Stimulated activated naive CD4-positive, alpha-beta T cell (primary cell): ENCODE results near the gene NEK6.

Experiments used
- DNase-seq, 6 experiments: peaks; one replicate each; lab custom pipeline; 2025; lab: John Stamatoyannopoulos, UW

The NEK6 gene

GRCh38 chr9:124321935-124322334 lies 64.2 kb downstream of the NEK6 start:
- DNase-seq, result no peak

- no peak for DNase-seq
Measured at GRCh38 chr9:124322618-124323432, 65.1 kb downstream of the NEK6 start.

DNA sequence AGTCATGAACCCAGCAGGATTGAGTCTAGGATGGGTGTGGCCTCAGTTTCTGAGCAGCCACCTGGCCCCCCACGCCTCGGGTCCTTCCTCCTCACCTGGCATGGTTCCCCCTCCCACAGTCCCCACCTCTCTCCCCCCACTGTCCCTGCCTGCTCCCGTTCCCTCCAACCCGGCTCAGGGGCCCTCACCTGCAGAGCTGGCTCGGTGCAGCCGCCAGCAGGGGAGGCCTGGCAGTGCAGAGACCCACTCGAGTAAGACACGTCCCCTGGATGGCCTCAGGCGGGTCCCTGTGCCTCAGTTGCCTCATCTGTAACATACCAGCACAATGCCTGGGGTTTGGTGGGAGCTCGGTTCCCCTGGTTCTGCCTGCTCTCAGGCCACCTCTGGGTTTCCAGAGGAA lies 66.2 kb downstream of the NEK6 start:
- DNase-seq, result no peak

DNA sequence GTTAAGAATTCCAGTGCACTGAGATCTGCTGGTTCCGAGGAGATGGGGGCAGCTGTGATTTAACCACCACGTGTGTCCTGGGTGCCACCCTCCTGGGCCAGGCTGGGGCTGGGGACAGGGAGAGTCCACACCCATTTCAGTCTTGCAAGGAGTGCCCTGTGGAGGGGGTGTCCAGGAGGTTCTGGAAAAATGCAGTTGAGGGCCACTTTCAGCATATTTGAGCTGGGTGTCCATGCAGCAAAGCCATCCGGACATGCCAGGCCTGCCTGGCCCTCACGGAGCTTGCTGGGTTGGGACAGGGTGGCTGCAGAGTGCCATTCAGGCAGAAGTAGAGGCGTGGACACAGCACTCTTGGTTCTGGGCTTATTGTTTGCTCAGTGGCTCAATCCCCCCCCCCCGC lies 68.1 kb downstream of the NEK6 start:
- no peak for DNase-seq

- no peak for DNase-seq
Measured at GRCh38 chr9:124326378-124326777, 68.6 kb downstream of the NEK6 start.

GRCh38 chr9:124327491-124327890 lies 69.7 kb downstream of the NEK6 start:
- DNase-seq, result no peak

GRCh38 chr9:124328285-124328684 lies 70.5 kb downstream of the NEK6 start:
- DNase-seq, result no peak

GRCh38 chr9:124329206-124329792 lies 71.5 kb downstream of the NEK6 start:
- no peak for DNase-seq

DNA sequence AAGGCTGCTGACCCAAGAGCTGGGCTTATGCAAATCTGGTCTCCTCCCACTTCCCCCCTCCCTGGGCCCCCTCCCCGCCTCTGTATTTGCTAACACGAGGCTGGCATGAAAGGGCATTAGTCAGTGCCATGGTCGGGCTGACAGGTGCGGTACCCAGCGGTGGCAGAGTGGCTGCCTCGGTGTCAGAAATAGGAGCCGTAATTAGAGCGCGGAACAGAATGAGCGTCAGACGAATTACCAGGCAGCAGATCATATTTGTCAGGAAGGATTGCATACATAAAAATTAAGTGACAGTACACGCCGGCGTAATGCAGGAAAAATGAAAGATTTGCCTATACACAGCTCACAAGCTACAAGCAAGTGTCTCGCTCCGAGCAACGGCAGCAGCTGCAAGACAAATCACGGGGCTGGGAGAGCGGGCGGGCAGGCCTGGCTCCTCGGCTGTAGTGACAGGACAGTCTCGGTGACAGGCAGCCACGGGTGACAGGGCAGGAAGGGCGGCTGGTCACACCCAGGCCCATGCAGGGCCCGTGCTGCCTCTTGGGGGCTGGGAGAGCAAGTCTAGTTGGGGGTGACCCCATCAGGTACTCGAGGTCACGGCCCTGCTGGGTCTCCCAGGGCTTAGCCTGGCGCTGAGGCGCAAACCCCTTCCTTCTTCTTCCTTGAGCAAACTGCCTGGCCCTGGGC lies 72.4 kb downstream of the NEK6 start:
- no peak for DNase-seq

DNA sequence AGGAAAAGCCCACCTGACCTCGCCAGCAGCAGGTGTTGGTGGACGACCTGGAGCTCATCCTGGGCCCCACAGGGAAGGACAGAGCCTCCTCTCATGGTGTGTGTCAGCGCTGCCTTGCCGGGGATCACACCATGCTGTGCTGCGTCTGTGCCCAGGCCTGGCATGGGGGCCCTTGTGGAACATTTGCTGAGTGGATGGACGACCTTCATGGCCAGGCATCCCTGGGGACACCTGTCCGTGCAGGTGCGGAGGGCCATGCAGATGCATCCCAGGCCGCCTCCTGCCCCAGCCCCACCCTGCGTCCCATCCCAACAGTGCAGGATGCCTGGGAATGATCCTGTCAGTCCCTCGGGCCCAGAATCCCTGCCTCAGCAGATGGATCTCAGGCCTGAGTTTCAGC lies 73.8 kb downstream of the NEK6 start:
- DNase-seq, result no peak

- no peak for DNase-seq
Measured at GRCh38 chr9:124332361-124333202, 74.8 kb downstream of the NEK6 start.

GRCh38 chr9:124333203-124333579 lies 75.4 kb downstream of the NEK6 start:
- no peak for DNase-seq

DNA sequence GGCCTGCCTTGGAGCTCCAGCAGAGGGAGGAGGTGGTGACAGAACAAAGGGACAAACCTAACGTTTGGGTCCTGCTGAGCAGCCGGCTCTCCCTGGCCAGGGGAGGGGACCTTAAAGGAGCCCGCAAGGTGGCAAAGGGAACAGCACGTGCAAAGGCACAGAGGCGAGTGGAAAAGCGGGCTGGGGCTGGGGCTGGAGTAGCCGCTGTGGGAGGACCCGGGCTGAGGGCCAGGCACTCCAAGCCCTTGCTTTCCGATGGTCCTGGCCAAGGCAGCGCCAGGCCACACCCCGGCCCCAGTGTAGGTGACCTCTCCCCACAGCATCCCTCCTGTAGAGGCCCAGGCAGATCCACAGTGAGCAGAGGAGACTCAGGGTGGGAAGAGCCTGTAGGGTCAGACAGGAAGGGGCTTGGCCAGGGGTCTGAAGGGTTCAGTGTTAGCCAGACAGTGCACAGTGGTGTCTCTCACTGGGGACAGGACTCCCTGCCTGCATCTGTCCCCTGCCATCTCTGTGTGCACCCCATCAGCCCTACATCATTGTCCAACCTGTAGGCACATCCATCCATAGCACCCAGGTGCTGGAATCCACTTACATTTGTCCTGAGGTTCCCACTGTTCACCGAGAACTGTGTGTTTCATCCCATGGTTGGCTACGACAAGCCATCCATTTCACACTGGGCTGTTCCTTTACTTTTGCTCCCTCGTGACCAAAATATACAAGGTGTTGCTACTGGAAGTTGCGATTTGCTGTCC lies 77.0 kb downstream of the NEK6 start:
- DNase-seq, result no peak

DNA sequence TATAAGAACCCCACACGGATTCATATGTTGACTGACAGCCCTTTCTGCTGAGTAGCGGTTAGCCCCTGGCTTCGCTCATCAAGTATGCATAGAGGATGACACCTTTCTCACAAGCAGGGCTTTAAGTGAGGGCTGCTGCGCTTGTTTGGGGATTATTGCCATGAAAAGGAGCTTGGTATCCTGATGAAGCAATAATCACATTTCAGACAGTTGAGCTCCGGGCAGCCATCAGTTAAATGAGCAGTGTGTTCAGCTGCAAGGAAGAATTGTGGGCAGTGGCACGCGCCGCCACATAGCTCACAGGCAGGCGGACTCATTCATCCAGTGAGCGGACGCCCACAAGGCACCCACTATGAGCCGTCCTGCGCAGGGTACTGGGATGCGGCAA lies 77.6 kb downstream of the NEK6 start:
- DNase-seq, result no peak

DNA sequence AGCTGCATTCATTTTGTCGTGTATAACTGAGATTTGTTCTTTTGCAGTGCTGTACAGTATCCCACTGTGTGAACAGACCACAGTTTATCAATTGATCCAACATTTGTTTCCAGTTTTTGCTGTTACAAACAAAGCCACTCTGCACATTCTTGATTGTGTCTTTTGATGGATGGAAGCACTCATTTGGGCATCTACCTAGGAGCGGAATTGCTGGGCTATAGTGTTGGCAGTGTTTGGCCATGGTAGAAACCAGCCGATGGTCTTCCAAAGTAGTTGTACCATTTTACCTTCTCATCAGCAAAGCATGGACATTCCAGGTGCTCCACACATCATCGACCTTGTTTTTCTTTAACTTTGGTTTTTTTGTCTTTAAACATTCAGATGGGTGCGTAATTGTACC lies 79.8 kb downstream of the NEK6 start:
- DNase-seq, result no peak

DNA sequence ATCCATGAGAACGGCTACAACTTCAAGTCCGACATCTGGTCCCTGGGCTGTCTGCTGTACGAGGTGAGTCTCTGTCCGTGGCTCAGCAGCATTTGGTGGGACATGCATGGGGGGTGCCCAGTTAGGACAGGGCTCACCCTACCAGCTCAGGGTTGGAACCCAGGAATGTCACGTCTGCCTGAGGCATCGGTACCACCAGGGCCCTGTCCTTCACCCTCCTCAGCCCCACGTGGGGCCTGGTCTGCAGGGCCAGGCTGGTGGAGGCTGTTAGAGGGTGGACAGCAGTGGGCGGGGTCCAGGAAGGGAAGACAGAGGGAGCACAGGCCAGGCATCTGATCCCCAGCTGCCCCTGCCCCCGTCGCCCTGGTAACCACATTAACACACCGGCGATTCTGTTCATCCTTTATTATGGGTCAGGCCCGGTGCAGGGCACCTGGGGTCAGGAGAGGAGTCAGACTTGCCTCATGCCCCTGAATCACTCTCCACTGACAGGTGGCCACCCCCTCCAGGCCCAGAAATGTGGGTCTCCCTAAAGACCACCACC lies 81.9 kb downstream of the NEK6 start:
- no peak for DNase-seq

DNA sequence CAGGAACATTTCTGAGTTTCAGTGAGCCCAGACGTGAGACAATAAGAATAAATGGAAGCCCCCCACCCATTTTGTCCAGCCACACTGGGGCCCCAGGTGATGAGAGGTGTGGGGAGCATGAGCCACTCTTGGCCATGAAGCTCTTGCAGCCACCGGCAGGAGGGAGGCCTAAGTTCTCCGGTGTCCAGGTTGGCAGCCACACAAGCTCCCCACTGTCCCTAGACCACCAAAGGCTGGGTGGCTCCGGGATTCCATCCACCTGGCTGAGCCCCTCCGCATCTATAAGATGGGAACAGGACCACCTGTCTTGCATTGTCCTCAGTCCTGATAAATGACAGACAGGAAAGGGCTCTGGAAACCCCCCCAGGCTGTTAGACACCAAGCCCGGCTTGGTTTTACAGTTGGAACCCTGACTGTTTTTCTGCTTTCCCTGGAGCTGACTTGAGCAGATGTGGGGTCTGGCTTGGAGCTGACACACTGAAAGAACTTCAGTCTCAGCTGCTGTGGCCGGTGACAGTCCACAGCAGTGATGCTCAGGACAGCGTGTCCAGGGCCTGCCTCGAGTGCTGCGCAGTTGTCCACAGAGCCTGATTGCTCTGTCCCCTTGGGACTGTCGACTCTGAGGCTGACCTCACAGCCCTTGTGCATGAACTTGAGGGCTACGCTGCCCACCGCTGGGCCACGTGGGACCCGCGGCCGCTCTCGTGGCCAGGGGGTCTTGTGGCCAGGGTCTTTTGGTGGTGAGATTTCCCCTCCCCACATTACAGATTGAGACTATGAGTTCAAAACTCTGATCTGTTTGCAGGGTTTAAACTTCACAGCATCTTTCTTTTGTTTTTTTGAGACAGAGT lies 82.7 kb downstream of the NEK6 start:
- DNase-seq, result no peak

DNA sequence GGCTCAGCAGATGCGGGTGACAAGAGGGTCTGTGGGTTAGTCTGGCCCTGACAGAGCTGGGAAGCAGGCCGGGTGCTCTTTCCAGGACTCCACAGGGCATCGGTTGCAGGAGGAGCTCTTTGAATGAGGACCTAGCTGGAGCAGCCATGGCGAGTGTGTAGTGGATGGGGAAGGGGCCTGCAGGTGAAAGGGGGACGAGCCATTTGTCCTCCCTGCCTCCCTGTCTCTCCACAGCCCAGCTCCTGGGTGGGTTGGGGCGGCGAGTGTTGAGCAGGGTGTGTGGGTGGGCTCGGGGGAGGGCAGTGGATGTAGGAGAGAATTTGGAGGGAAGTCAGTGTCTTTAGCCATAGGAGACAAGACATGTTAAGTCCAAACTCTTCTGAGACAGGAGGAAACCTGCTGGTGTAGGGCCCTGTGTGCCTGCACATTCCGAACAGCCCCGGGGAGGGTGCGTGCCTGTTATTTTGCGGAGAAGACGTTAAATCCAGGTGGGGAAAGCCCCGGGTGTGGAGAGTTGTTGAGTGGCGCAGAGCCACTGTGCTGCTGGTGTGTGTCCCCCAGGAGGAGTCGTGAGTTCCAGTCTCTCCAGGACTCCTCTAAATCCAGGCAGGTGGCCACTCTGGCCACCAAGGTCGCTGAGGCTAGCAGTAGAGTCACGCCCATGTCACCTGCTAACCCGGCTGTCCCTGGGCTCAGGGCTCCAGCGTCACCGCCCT lies 83.9 kb downstream of the NEK6 start:
- no peak for DNase-seq

- DNase-seq, result no peak
Measured at GRCh38 chr9:124342402-124342775, 84.6 kb downstream of the NEK6 start.
